SH-SY5Y (cell line): Measurements from ENCODE around the gene PTPRM.

ENCODE experiments used
- GATA2 ChIP-seq: IDR thresholded peaks from 2 replicates; pipeline ENCODE4 v1.6.1; 2011; ENCODE audit warnings: mild to moderate bottlenecking, low read depth, low read length
- GATA3 ChIP-seq: IDR thresholded peaks from 2 replicates; pipeline ENCODE4 v1.6.1; 2011; ENCODE audit warnings: low read depth, mild to moderate bottlenecking, low read length, moderate library complexity

GRCh38 chr18:7870855-7871254, 303.7 kb downstream of the PTPRM start:
- TF ChIP-seq GATA2 (no peak), GATA3 (no peak)
